ENCODE results near the gene TULP4. TPM values are rescaled to one million over a fixed set of nuclear protein-coding genes. Genes with fewer than 3 reads are reported as not detected.

Gene TULP4
- total RNA-seq, 1 donor from 2014 or later = 171 TPM

DNA sequence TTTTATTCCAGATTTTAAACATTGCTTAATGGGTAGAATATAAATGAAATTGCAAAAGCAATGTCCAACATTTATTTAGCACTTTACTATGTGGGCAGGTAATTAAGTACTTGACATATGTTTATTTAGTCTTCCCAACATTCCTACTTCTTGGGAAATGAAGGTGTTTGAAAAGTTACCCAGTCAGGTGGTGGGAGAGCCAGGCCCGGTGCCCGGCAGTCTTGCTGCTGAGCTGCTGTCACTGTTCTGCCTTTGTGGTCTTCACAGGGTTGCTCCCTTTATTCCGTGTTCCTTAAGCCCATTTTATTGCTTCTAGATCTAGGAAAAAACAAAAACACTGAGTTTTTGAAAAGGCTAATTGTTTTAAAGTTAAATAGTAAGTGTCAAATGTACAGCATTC, 42.6 kb upstream of the TULP4 start:
- Mint-ChIP-seq H3K27me3 (no peaks in the 10 kb centered on the region), H3K4me1 (ENCODE audit: low read depth) (peaks cover 4% of the 10 kb centered on the region), H3K27ac (no peak overlapping the region), H3K9me3 (ENCODE audit: low read depth) (no peaks in the 10 kb centered on the region), H3K36me3 (ENCODE audit: insufficient read depth) (peaks cover 24% of the 10 kb centered on the region), H3K4me3 (ENCODE audit: low read depth) (no peak overlapping the region)
- no peak for DNase-seq (ENCODE audit: low spot score, unreplicated experiment)
- TF ChIP-seq, protein P1, sequence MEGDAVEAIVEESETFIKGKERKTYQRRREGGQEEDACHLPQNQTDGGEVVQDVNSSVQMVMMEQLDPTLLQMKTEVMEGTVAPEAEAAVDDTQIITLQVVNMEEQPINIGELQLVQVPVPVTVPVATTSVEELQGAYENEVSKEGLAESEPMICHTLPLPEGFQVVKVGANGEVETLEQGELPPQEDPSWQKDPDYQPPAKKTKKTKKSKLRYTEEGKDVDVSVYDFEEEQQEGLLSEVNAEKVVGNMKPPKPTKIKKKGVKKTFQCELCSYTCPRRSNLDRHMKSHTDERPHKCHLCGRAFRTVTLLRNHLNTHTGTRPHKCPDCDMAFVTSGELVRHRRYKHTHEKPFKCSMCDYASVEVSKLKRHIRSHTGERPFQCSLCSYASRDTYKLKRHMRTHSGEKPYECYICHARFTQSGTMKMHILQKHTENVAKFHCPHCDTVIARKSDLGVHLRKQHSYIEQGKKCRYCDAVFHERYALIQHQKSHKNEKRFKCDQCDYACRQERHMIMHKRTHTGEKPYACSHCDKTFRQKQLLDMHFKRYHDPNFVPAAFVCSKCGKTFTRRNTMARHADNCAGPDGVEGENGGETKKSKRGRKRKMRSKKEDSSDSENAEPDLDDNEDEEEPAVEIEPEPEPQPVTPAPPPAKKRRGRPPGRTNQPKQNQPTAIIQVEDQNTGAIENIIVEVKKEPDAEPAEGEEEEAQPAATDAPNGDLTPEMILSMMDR (IDR thresholded peaks at IDR 0.05; ENCODE audit: unreplicated experiment) = no peak

DNA sequence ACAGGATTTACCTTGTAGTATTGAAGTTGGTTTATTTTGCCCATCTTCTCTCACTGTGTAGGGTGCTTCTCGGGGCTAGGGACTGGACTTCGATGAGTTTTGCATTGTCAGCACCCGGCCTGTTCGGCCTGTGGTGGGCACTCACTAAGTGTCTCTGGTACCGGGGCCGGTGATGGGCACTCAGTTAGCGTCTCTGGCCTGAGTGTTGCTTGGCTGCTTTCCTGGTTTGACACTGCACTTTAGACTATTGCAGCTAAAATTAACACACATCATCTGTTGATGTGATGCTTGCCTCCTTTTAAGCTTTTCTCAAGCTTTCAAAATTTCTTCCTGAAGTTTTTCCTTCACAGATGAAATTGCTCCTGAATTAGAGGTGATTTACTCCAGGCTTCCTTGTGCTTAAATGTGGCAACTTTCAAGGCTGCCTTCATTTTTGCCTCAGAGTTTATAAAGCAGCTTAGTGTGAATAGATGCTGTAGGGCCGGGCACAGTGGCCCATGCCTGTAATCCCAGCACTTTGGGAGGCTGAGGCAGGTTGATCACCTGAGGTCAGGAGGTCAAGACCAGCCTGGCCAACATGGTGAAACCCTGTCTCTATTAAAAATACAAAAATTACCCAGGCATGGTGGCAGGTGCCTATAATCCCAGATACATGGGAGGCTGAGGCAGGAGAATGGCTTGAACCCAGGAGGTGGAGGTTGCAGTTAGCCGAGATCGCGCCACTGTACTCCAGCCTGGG, 41.7 kb upstream of the TULP4 start:
- TF ChIP-seq, protein P1 (IDR thresholded peaks at IDR 0.05; ENCODE audit: unreplicated experiment) = no peak
- no peaks in the 10 kb centered on the region for H3K9me3 Mint-ChIP-seq (ENCODE audit: low read depth)
- H3K36me3 Mint-ChIP-seq (ENCODE audit: insufficient read depth) = peaks cover 30% of the 10 kb centered on the region

DNA sequence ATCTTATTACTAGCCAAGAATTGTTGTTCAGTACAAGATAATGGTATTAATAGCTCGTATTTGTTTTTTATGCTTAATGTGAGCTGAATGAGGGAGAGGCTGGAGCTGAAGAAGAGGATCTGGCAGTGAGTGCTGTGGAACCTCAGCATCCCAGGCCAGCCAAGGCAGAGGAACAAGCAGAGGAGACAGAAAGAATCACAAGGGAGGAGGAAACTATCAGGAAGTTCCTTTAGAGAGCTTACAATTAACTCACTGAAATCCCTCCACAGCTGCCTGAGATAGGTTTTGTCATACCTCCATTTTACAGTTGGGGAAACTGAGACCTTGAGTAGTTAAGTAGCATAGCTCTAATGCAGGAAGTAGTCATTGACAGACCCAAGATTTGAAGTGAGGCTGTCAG, 39.9 kb upstream of the TULP4 start:
- H3K27ac Mint-ChIP-seq = peak overlapping the region; percentile 9
- H3K9me3 Mint-ChIP-seq (ENCODE audit: low read depth) = no peaks in the 10 kb centered on the region
- peaks cover 4% of the 10 kb centered on the region for H3K4me1 Mint-ChIP-seq (ENCODE audit: low read depth)
- H3K4me3 Mint-ChIP-seq (ENCODE audit: low read depth) = no peak overlapping the region
- no peaks in the 10 kb centered on the region for H3K27me3 Mint-ChIP-seq
- TF ChIP-seq, protein P1 (IDR thresholded peaks at IDR 0.05; ENCODE audit: unreplicated experiment) = no peak
- peaks cover 25% of the 10 kb centered on the region for H3K36me3 Mint-ChIP-seq (ENCODE audit: insufficient read depth)
- no peak for DNase-seq (ENCODE audit: low spot score, unreplicated experiment)

More for the DNA sequence above, 41.7 kb upstream of the TULP4 start:
- no peak for DNase-seq (ENCODE audit: low spot score, unreplicated experiment)
- Mint-ChIP-seq H3K27me3 (no peaks in the 10 kb centered on the region), H3K4me3 (ENCODE audit: low read depth) (no peak overlapping the region), H3K4me1 (ENCODE audit: low read depth) (peaks cover 4% of the 10 kb centered on the region), H3K27ac (no peak overlapping the region)

DNA sequence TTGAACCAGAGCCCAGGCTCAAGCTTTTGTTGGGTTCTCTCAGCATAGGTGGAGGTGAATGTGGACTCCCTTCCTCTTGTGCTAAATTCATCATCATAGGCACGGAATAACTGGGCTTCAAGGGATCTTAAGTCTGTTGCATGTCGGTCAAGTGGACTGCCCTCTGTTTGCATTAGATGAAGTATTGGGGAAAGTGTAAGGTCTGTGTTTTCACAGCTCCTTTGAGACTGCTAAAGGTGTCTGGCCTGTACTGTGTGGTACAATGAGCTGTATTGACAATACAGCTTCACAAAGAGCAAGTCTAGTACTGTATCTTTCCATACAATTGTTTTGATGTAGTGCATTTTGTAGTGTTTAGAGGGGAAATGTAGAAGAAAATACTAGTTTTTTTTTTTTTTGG, 34.3 kb upstream of the TULP4 start:
- no peak for DNase-seq (ENCODE audit: low spot score, unreplicated experiment)
- Mint-ChIP-seq H3K9me3 (ENCODE audit: low read depth) (no peaks in the 10 kb centered on the region), H3K27me3 (no peaks in the 10 kb centered on the region), H3K4me3 (ENCODE audit: low read depth) (no peak overlapping the region), H3K36me3 (ENCODE audit: insufficient read depth) (peaks cover 15% of the 10 kb centered on the region), H3K4me1 (ENCODE audit: low read depth) (peaks cover 3% of the 10 kb centered on the region), H3K27ac (no peak overlapping the region)
- TF ChIP-seq, protein P1 (IDR thresholded peaks at IDR 0.05; ENCODE audit: unreplicated experiment) = no peak

DNA sequence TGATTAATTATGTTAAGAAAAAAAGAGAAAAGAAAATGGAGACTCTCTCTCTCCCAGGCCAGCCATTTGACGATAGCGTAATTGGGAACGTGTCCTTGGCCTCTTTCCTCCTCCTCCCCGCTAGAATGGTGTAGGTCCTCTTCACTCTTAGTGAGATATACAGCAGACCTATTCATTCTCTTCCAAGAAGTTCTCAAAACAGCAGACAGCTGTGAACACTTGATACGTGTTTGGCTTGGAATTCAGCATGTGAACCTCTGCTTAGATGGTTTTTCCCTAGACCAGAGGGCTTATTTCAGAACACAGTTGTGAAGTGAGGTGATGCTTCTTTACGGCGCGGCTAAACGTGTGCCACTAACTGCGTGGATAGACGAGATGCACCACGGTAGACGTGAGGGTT, 32.6 kb upstream of the TULP4 start:
- H3K4me3 Mint-ChIP-seq (ENCODE audit: low read depth) = no peak overlapping the region
- TF ChIP-seq, protein P1 (IDR thresholded peaks at IDR 0.05; ENCODE audit: unreplicated experiment) = no peak
- no peak overlapping the region for H3K27ac Mint-ChIP-seq

More for the DNA sequence above, 32.6 kb upstream of the TULP4 start:
- Mint-ChIP-seq H3K9me3 (ENCODE audit: low read depth) (no peaks in the 10 kb centered on the region), H3K4me1 (ENCODE audit: low read depth) (peaks cover 3% of the 10 kb centered on the region), H3K36me3 (ENCODE audit: insufficient read depth) (peaks cover 7% of the 10 kb centered on the region), H3K27me3 (no peaks in the 10 kb centered on the region)
- DNase-seq (ENCODE audit: low spot score, unreplicated experiment) = no peak
